ENCODE measurements around the gene SLC16A4. TPM values are rescaled to one million over a fixed set of nuclear protein-coding genes. Genes with fewer than 3 reads are reported as not detected.

Gene SLC16A4
- total and polyA plus RNA-seq, 2 of the 8 experiments (the other 6 are each of a cell fraction or from before 2014, with no cell fraction given): 0.30 to 0.43 TPM

DNA sequence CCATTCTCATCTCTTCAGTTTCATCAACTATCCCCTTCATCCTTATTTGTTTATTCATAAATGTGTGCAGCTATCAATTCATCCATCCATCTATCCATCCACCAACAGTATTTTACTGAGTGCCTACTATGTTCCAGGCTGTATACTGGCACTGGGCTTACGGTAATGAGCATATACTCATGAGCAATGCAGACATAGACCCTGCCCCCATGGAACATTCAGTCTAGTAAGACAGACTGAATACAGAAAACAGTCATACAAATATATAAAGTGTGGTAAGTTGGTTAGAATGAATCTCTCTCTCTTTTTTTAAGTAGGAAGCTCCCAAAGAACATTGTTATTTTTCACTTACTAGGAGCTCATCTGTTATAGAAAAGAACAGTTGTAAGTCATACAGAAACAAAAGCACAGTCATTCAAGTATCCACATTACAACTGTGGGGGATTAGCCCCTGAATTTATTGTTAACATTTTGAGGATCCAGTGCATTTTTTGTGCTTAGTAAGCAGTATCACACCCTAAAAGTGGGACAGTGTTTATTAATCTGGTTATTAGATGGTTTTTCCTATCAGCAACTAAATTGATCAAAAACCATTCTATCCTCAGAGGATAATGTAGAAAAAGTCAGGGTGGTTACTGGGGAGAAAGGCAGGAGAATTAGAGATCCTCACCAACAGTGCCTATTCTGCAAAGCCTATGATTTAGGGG is 3.6 kb downstream of the SLC16A4 start (continued):
- TF ChIP-seq CHD7 (IDR thresholded peaks at IDR 0.05; ENCODE audit: insufficient replicate concordance, low read length) (no peak), TAF7 (optimal IDR thresholded peaks at IDR 0.05; ENCODE audit: borderline replicate concordance, low read depth, low read length) (no peak), PHF8 (conservative IDR thresholded peaks at IDR 0.05; ENCODE audit: low read depth, low read length) (no peak), ATF2 (IDR thresholded peaks at IDR 0.05; ENCODE audit: low read length) (no peak), CBX5 (IDR thresholded peaks at IDR 0.05; ENCODE audit: low read depth, low read length) (no peak), SIRT6 (IDR thresholded peaks at IDR 0.05; ENCODE audit: low read length) (no peak), NANOG (IDR thresholded peaks at IDR 0.05; ENCODE audit: insufficient read depth, low read depth, low read length, poor library complexity, severe bottlenecking) (no peak)
- TF ChIP-seq, protein P1, sequence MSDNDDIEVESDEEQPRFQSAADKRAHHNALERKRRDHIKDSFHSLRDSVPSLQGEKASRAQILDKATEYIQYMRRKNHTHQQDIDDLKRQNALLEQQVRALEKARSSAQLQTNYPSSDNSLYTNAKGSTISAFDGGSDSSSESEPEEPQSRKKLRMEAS (IDR thresholded peaks at IDR 0.05): no peak

Data from H1 (cell line).